ENCODE results near the gene RALGAPB. TPM values are rescaled to one million over a fixed set of nuclear protein-coding genes. Genes with fewer than 3 reads are reported as not detected.

The RALGAPB gene
- total RNA-seq, 2 donors from 2014 or later, result 38.3 to 45.5 TPM

DNA sequence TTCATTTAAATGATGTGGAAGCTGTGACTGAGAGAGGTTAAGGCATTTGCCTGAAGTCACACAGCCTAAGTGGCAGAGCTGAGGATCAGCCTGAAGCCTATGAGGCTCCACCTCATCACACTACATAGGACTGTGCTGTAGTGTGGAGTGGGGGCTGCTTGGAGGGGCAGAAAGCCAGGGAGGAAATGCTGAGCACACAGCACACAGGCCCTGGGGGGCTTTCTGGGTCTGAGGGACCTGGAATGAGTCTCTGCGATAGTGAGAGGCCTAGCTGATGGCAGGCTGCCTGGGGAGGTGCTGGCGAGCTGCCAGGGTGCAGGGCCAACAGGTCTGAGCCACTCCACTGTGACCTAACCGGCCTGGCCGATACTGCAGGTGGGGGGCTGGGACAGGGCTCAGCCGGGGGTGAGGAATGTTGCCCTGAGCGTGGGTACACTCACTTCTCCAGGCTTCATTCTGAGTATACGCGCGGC is 126.8 kb downstream of the RALGAPB start:
- 83 to 95% methylated on average over 4 to 9 of the region's 9 CpGs for WGBS, 2 experiments (ENCODE audit: insufficient coverage in 1 of 2, insufficient read length in 1 of 2)
- H3K9me3 ChIP-seq (ENCODE audit: control insufficient read depth, low read length), result no peaks in the 10 kb centered on the region
- Mint-ChIP-seq H3K4me3 (no peak overlapping the region), H3K27me3 (ENCODE audit: insufficient read depth) (no peaks in the 10 kb centered on the region), H3K27ac (peak overlapping the region; percentile 63), H3K4me1 (peaks cover 51% of the 10 kb centered on the region), H3K36me3 (ENCODE audit: low read depth) (no peaks in the 10 kb centered on the region), H3K9me3 (peaks cover 17% of the 10 kb centered on the region)
- no peak overlapping the region for H3K9ac ChIP-seq (ENCODE audit: extremely low read depth, low read length, poor library complexity, severe bottlenecking)
- H3K27me3 ChIP-seq (ENCODE audit: control insufficient read depth, insufficient read depth, low read length, poor library complexity, severe bottlenecking), result no peaks in the 10 kb centered on the region
- peak; percentile 82 for DNase-seq
- H3K4me3 ChIP-seq (ENCODE audit: low read length), result no peak overlapping the region
- TF ChIP-seq, protein P1, sequence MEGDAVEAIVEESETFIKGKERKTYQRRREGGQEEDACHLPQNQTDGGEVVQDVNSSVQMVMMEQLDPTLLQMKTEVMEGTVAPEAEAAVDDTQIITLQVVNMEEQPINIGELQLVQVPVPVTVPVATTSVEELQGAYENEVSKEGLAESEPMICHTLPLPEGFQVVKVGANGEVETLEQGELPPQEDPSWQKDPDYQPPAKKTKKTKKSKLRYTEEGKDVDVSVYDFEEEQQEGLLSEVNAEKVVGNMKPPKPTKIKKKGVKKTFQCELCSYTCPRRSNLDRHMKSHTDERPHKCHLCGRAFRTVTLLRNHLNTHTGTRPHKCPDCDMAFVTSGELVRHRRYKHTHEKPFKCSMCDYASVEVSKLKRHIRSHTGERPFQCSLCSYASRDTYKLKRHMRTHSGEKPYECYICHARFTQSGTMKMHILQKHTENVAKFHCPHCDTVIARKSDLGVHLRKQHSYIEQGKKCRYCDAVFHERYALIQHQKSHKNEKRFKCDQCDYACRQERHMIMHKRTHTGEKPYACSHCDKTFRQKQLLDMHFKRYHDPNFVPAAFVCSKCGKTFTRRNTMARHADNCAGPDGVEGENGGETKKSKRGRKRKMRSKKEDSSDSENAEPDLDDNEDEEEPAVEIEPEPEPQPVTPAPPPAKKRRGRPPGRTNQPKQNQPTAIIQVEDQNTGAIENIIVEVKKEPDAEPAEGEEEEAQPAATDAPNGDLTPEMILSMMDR (conservative IDR thresholded peaks at IDR 0.05), result no peak
- no peaks in the 10 kb centered on the region for H3K36me3 ChIP-seq (ENCODE audit: control insufficient read depth, insufficient read depth, low read length)
- no peak overlapping the region for H3K27ac ChIP-seq (ENCODE audit: low read depth, low read length)
- peaks cover 4% of the 10 kb centered on the region for H3K4me1 ChIP-seq (ENCODE audit: control insufficient read depth, insufficient read depth, low read length)

DNA sequence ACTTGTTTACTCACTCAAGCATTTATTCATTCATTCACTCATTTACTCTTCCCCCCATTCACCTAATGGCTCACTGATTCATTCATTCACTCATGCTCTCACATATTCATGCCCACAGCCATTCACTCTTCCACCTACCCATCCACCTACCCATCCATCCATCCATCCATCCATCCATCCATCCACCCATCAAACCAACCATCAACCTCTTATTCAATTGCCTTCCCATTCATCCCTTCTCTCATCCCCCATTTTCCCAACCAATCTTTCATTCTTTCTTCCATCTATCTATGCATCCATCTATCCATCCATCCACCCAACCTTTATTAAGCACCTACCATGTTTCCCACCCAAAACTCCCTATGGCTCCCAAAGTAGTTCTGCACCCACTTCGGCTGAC is 127.4 kb downstream of the RALGAPB start:
- no peaks in the 10 kb centered on the region for H3K27me3 ChIP-seq (ENCODE audit: control insufficient read depth, insufficient read depth, low read length, poor library complexity, severe bottlenecking)
- H3K27me3 Mint-ChIP-seq (ENCODE audit: insufficient read depth), result no peaks in the 10 kb centered on the region
- peaks cover 4% of the 10 kb centered on the region for H3K4me1 ChIP-seq (ENCODE audit: control insufficient read depth, insufficient read depth, low read length)
- no peak overlapping the region for H3K27ac ChIP-seq (ENCODE audit: low read depth, low read length)
- H3K36me3 ChIP-seq (ENCODE audit: control insufficient read depth, insufficient read depth, low read length), result no peaks in the 10 kb centered on the region
- H3K4me3 ChIP-seq (ENCODE audit: low read length), result no peak overlapping the region
- no peaks in the 10 kb centered on the region for H3K36me3 Mint-ChIP-seq (ENCODE audit: low read depth)
- H3K9me3 ChIP-seq (ENCODE audit: control insufficient read depth, low read length), result no peaks in the 10 kb centered on the region
- DNase-seq, result no peak
- peaks cover 17% of the 10 kb centered on the region for H3K9me3 Mint-ChIP-seq
- H3K4me1 Mint-ChIP-seq, result peaks cover 55% of the 10 kb centered on the region
- 89 to 100% methylated on average over 1 of the region's 1 CpG for WGBS, 2 experiments (ENCODE audit: insufficient coverage in 1 of 2, insufficient read length in 1 of 2)
- TF ChIP-seq, protein P1 (conservative IDR thresholded peaks at IDR 0.05), result no peak
- no peak overlapping the region for H3K4me3 Mint-ChIP-seq
- H3K27ac Mint-ChIP-seq, result no peak overlapping the region
- no peak overlapping the region for H3K9ac ChIP-seq (ENCODE audit: extremely low read depth, low read length, poor library complexity, severe bottlenecking)

GRCh38 chr20:38601216-38602184 is 128.9 kb downstream of the RALGAPB start, which contains the start of gene ARHGAP40:
ARHGAP40 (plus strand) TSS chr20:38601809.
- WGBS, 2 experiments (ENCODE audit: insufficient coverage in 1 of 2, insufficient read length in 1 of 2), result 22 to 40% methylated on average over 30 to 42 of the region's 42 CpGs

More at GRCh38 chr20:38601216-38602184, 128.9 kb downstream of the RALGAPB start, which contains the start of gene ARHGAP40:
- no peaks in the 10 kb centered on the region for H3K36me3 Mint-ChIP-seq (ENCODE audit: low read depth)
- peak within 1 kb of the TSS; percentile 57 for H3K4me3 Mint-ChIP-seq
- peak within 1 kb of the TSS; percentile 35 for H3K9ac ChIP-seq (ENCODE audit: extremely low read depth, low read length, poor library complexity, severe bottlenecking)
- TF ChIP-seq, protein P1 (conservative IDR thresholded peaks at IDR 0.05), result peak; percentile 69
- no peaks in the 10 kb centered on the region for H3K27me3 Mint-ChIP-seq (ENCODE audit: insufficient read depth)
- H3K9me3 Mint-ChIP-seq, result peaks cover 17% of the 10 kb centered on the region
- H3K27me3 ChIP-seq (ENCODE audit: control insufficient read depth, insufficient read depth, low read length, poor library complexity, severe bottlenecking), result no peaks in the 10 kb centered on the region
- peak within 1 kb of the TSS; percentile 84 for H3K4me3 ChIP-seq (ENCODE audit: low read length)
- H3K9me3 ChIP-seq (ENCODE audit: control insufficient read depth, low read length), result no peaks in the 10 kb centered on the region
- peaks cover 57% of the 10 kb centered on the region for H3K4me1 Mint-ChIP-seq
- H3K27ac Mint-ChIP-seq, result peak within 1 kb of the TSS; percentile 52
- peaks cover 9% of the 10 kb centered on the region for H3K4me1 ChIP-seq (ENCODE audit: control insufficient read depth, insufficient read depth, low read length)
- peak; percentile 89 for DNase-seq
- H3K36me3 ChIP-seq (ENCODE audit: control insufficient read depth, insufficient read depth, low read length), result no peaks in the 10 kb centered on the region
- H3K27ac ChIP-seq (ENCODE audit: low read depth, low read length), result no peak within 1 kb of the TSS

Measured in endodermal cell (in vitro differentiated cells).